HG02763 (cell line): Measurements from ENCODE around the gene CHST9.
"Not testable (repeated sequence)": the region's sequence is repeated elsewhere in the genome, so short reads cannot be mapped to it uniquely, and the experiment has no call there.

ENCODE experiments used
- ATAC-seq: cut with Tn5 transposase; IDR thresholded peaks from one replicate; pipeline ENCODE4 v1.9.1; 2021; ENCODE audit warnings: mild to moderate bottlenecking, moderate library complexity; ENCODE audit not compliant: unreplicated experiment

Gene CHST9

GRCh38 chr18:26943906-26944305, 241.2 kb downstream of the CHST9 start:
- ATAC-seq = no peak

DNA sequence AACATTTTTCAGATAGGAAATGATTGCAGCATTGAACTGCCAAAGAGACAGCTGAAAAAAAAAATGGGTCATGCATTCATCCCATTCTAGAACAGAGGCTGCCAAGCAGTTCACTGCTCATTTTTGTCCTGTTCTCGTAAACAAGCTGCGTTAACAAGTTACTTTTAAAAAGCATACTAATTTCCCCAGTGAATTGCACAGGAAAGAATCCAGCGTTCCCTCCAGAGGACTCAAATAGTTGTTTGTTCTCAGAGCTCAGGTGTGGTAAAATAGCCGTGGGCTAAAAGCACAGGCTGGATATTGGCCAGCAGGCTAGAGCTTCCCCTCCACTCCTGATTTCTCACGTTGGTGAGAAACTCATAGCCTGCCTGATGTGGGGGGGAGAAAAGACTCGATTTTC, 243.5 kb downstream of the CHST9 start:
- no peak for ATAC-seq

DNA sequence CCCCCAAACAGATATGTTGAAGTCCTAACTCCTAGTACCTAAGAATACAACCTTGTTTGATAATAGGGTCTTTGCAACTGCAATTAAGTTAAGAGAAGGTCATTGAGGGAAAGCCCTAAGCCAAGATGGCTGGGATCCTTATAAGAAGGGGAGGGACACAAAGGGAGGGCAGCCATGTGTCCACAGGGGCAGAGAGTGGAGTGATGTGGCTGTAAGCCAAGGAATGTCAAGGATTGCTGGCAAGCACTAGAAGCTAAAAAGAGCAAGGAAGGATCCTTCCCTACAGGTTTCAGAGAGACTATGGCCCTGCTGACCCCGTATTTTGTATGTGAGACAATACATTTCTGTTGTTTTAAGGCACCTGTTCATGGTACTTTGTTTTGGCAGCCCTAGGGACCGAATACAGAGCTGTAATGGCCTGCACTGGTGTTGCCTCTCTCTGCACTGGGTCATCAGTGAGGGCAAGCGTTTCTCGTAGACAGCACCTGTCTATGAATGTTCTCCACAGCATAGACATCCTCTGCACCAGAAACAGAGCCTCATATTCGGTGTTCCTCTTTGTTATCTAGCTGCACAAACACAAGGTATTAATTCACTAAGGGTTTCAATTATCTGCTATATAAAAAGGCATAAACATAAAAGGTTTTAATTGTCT, 244.2 kb downstream of the CHST9 start:
- no peak for ATAC-seq

- ATAC-seq = no peak
These were observed 253.4 kb downstream of the CHST9 start for GRCh38 chr18:26931659-26932058.

- ATAC-seq = no peak
These were observed 254.5 kb downstream of the CHST9 start for GRCh38 chr18:26930630-26931029.

- ATAC-seq = no peak
These were observed 256.3 kb downstream of the CHST9 start for GRCh38 chr18:26928670-26929313.

- not testable (repeated sequence) for ATAC-seq
These were observed 257.3 kb downstream of the CHST9 start for GRCh38 chr18:26927822-26928221.

GRCh38 chr18:26926066-26926675, 258.9 kb downstream of the CHST9 start:
- ATAC-seq = no peak

DNA sequence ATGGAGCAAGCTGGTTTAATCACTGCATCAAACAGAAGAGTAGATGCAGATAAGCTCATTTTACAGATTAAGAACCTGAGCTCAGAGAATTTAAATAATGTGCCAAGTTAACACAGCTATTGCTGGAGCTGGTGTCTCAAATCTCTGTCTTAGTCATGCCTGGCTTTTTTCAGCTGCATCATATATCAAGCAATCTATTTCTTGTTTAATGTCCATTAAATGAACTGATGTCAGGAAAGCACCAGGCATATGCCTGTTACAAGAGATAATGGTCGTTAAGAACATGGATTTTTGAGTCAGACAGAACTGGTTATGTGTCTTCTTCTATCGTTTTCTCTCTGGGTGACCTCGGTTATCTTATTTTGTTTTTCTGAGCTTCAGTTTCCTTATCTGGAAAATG, 259.8 kb downstream of the CHST9 start:
- ATAC-seq = no peak

DNA sequence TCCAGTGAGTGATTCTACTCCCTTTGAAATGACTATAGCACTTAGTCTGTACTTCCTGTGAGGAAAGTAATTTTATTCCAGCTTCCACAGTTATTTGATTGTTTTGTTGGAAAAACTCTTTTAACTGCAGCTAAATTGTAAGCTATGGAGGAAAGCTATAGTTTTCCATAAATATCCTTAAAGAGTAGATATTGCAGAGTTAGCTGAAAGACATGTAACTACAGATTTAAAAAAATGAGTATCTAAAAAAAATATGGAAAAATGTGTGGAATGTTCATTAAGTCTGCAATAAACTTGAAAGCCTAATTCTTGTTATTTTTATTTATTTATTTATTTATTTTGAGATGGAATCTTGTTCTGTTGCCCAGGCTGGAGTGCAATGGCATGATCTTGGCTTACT, 262.8 kb downstream of the CHST9 start:
- no peak for ATAC-seq

GRCh38 chr18:26920644-26921043, 264.5 kb downstream of the CHST9 start:
- ATAC-seq = no peak

- no peak for ATAC-seq
These were observed 265.5 kb downstream of the CHST9 start for GRCh38 chr18:26919627-26920026.

DNA sequence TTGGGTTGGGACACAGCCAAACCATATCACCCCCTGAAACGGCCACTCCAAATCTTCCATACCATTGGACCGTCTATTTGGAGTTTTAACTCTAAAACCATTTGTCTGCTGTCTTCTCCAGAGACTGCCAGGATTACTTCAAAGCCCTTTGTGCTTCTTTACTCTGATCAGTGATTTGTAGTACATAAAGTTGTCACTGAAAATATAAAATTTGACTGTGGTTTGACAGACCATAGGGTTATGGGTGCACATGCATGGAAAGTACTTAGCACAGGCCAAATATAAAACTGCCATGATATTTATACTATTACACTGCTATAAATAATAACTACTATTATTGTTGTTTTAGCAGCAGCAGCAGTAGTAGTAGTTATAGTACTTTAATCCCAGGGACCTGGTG, 265.9 kb downstream of the CHST9 start:
- ATAC-seq = no peak

- no peak for ATAC-seq
These were observed 273.3 kb downstream of the CHST9 start for GRCh38 chr18:26911840-26912239.

GRCh38 chr18:26909599-26910290, 275.4 kb downstream of the CHST9 start:
- no peak for ATAC-seq

GRCh38 chr18:26908906-26909305, 276.2 kb downstream of the CHST9 start:
- ATAC-seq = no peak

DNA sequence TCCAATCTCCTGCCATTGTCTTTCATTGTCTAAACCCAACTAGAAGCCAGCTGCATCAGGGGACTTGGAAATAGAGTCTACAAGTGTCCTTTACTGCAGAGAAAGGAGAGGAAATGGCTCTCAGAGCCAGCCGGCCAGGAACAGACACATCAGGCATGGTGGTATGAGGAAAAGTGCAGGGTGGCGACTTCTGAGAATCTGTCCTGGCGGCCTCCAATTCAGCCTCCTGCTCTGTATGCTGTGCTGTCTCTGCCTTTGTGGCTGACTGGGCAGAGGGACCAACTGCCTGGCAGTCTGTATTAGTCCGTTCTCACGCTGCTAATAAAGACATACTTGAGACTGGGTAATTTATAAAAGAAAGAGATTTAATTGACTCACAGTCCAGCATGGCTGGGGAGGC, 282.8 kb downstream of the CHST9 start:
- no peak for ATAC-seq

- ATAC-seq = no peak
These were observed 284.1 kb downstream of the CHST9 start for GRCh38 chr18:26901020-26901419.

DNA sequence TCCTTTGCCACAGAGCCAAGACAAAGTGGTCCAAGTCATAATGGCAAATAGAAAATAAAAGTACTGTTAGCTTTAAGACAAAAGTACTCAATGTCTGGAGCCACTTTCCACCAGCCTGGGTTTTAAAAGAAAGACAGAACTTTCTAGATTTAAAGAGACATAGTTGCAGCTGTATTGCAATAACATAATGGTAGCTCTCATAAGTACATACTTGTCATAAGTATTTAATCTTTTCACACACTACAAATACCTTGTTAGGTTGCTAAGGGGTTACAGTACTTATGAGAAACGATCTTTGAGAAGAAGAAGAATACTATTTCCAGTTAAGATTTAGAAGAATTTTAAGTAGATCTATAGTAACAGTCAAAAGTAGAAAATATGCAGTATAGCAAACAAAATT, 290.7 kb downstream of the CHST9 start:
- no peak for ATAC-seq

- no peak for ATAC-seq
These were observed 291.1 kb downstream of the CHST9 start for GRCh38 chr18:26893996-26894395.

- ATAC-seq = no peak
These were observed 296.8 kb downstream of the CHST9 start for GRCh38 chr18:26888259-26888658.
